Upper lobe of right lung (tissue), 1 donor: ENCODE data around the gene TNFAIP8L3. TPM values are rescaled to one million over a fixed set of nuclear protein-coding genes. Genes with fewer than 3 reads are reported as not detected.

Experiments
- ATAC-seq: fragments of 200-7000 bp; cut with Tn5 transposase; one replicate; pipeline ENCODE4 v1.9.1; 2020; ENCODE audit warnings: mild to moderate bottlenecking, moderate library complexity
- DNase-seq: peaks from one replicate; pipeline ENCODE4 v3.0.0-alpha.2; 2020
- H3K27ac ChIP-seq: fragments of 200-600 bp; one replicate; pipeline ENCODE4 v1.8.0; 2022
- H3K27me3 ChIP-seq: fragments of 200-600 bp; one replicate; pipeline ENCODE4 v1.8.0; 2022; ENCODE audit warnings: mild to moderate bottlenecking
- H3K36me3 ChIP-seq: fragments of 200-600 bp; one replicate; pipeline ENCODE4 v1.8.0; 2022
- H3K4me1 ChIP-seq: fragments of 200-600 bp; one replicate; pipeline ENCODE4 v1.8.0; 2022
- H3K4me3 ChIP-seq: fragments of 200-600 bp; one replicate; pipeline ENCODE4 v1.8.0; 2022; ENCODE audit warnings: mild to moderate bottlenecking
- H3K9me3 ChIP-seq: fragments of 200-600 bp; one replicate; pipeline ENCODE4 v1.8.0; 2022
- CTCF ChIP-seq: fragments of 200-600 bp; IDR thresholded peaks from one replicate; pipeline ENCODE4 v1.8.0; 2022; ENCODE audit warnings: antibody characterized with exemption
- intact Hi-C: fragments of 100-400 bp; cut with DNase I; formaldehyde crosslinking; loops from one replicate; pipeline ENCODE4 v1.11.0; 2022
- total RNA-seq: library from RNA; stranded (reverse); fragmentation: NEBNext Ultra II Directional; extraction: Animal tissue kit (Norgen Biotek cat#: 25700); gene quantifications from one replicate; pipeline ENCODE4 v1.2.1, GENCODE V29; 2021
- donor health status: DM: no; HTN: yes; CAD: no; lungs with severe emphysema.

The TNFAIP8L3 gene
- total RNA-seq, 1 donor from 2014 or later: 10.9 TPM

GRCh38 chr15:51104512-51104911, 9.8 kb upstream of the TNFAIP8L3 start:
- H3K27me3 ChIP-seq: no peaks in the 10 kb centered on the region
- TF ChIP-seq CTCF: no peak
- peak overlapping the region; percentile 17 for H3K4me3 ChIP-seq
- no peak for DNase-seq
- peak; percentile 66 for ATAC-seq
- intact Hi-C loops: no loop called here
- H3K4me1 ChIP-seq: peaks cover 3% of the 10 kb centered on the region
- H3K27ac ChIP-seq: peak overlapping the region; percentile 69
- H3K36me3 ChIP-seq: no peaks in the 10 kb centered on the region
- no peaks in the 10 kb centered on the region for H3K9me3 ChIP-seq

- intact Hi-C loops: no loop called here
- TF ChIP-seq CTCF: no peak
- Histone ChIP-seq H3K36me3 (no peaks in the 10 kb centered on the region), H3K27ac (peak overlapping the region; percentile 69), H3K4me1 (peaks cover 2% of the 10 kb centered on the region), H3K4me3 (no peak overlapping the region), H3K9me3 (no peaks in the 10 kb centered on the region), H3K27me3 (no peaks in the 10 kb centered on the region)
- DNase-seq (no peak), ATAC-seq (peak; percentile 11)
Observed at GRCh38 chr15:51103330-51103729, 8.6 kb upstream of the TNFAIP8L3 start.

GRCh38 chr15:51100785-51101489, 6.2 kb upstream of the TNFAIP8L3 start:
- ATAC-seq: no peak
- DNase-seq: no peak

GRCh38 chr15:51099185-51099584, 4.5 kb upstream of the TNFAIP8L3 start:
- H3K27ac ChIP-seq: no peak overlapping the region
- intact Hi-C loops: no loop called here
- DNase-seq: no peak
- no peak for TF ChIP-seq CTCF
- H3K27me3 ChIP-seq: peaks cover 5% of the 10 kb centered on the region
- ATAC-seq: no peak
- no peaks in the 10 kb centered on the region for H3K36me3 ChIP-seq
- peaks cover 5% of the 10 kb centered on the region for H3K4me1 ChIP-seq
- no peak overlapping the region for H3K4me3 ChIP-seq
- no peaks in the 10 kb centered on the region for H3K9me3 ChIP-seq

More at GRCh38 chr15:51100785-51101489, 6.2 kb upstream of the TNFAIP8L3 start:
- intact Hi-C loops: no loop called here
- no peak overlapping the region for H3K27ac ChIP-seq
- H3K4me3 ChIP-seq: no peak overlapping the region
- peaks cover 5% of the 10 kb centered on the region for H3K4me1 ChIP-seq
- TF ChIP-seq CTCF: no peak
- no peaks in the 10 kb centered on the region for H3K9me3 ChIP-seq
- H3K27me3 ChIP-seq: no peaks in the 10 kb centered on the region
- H3K36me3 ChIP-seq: no peaks in the 10 kb centered on the region

GRCh38 chr15:51098331-51098619, 3.6 kb upstream of the TNFAIP8L3 start:
- intact Hi-C loops: no loop called here
- ATAC-seq (no peak), DNase-seq (no peak)
- no peak for TF ChIP-seq CTCF
- Histone ChIP-seq H3K4me1 (peaks cover 12% of the 10 kb centered on the region), H3K9me3 (no peaks in the 10 kb centered on the region), H3K36me3 (no peaks in the 10 kb centered on the region), H3K27me3 (peaks cover 7% of the 10 kb centered on the region), H3K27ac (no peak overlapping the region), H3K4me3 (no peak overlapping the region)
